Hepatocyte (in vitro differentiated cells): ENCODE results near the gene BTG3.

Source experiments
- EZH2 ChIP-seq: fragments of 200-600 bp; sonication (generic); IDR thresholded peaks from 2 replicates; pipeline ENCODE4 v1.6.1; 2016; ENCODE audit warnings: antibody characterized with exemption, mild to moderate bottlenecking, borderline replicate concordance
- EZH2phosphoT487 ChIP-seq: fragments of 200-600 bp; sonication (generic); IDR thresholded peaks from one replicate; pipeline ENCODE4 v1.6.1; 2018; ENCODE audit warnings: antibody characterized with exemption, mild to moderate bottlenecking, low read depth, moderate library complexity; ENCODE audit not compliant: unreplicated experiment, severe bottlenecking
- TF ChIP-seq, protein P1 (sequence below): fragments of 200-600 bp; sonication (generic); IDR thresholded peaks from 2 replicates; pipeline ENCODE4 v1.5.1; 2016; ENCODE audit warnings: antibody characterized with exemption, mild to moderate bottlenecking; ENCODE audit not compliant: poor library complexity

GRCh38 chr21:17554679-17555465 is 57.8 kb downstream of the BTG3 start:
- TF ChIP-seq, protein P1, sequence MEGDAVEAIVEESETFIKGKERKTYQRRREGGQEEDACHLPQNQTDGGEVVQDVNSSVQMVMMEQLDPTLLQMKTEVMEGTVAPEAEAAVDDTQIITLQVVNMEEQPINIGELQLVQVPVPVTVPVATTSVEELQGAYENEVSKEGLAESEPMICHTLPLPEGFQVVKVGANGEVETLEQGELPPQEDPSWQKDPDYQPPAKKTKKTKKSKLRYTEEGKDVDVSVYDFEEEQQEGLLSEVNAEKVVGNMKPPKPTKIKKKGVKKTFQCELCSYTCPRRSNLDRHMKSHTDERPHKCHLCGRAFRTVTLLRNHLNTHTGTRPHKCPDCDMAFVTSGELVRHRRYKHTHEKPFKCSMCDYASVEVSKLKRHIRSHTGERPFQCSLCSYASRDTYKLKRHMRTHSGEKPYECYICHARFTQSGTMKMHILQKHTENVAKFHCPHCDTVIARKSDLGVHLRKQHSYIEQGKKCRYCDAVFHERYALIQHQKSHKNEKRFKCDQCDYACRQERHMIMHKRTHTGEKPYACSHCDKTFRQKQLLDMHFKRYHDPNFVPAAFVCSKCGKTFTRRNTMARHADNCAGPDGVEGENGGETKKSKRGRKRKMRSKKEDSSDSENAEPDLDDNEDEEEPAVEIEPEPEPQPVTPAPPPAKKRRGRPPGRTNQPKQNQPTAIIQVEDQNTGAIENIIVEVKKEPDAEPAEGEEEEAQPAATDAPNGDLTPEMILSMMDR: peak; percentile 30
- TF ChIP-seq EZH2: no peak
- TF ChIP-seq EZH2phosphoT487: no peak
